ENCODE measurements around the gene RYR1.
"Not testable (repeated sequence)": the region's sequence is repeated elsewhere in the genome, so short reads cannot be mapped to it uniquely, and the experiment has no call there.

RYR1 gene

GRCh38 chr19:38619361-38620174 lies 186.1 kb downstream of the RYR1 start:
- Histone ChIP-seq H3K27ac (peak overlapping the region; percentile 63 to 99 (median 92)), H3K4me3 (peak overlapping the region; percentile 78 to 95 (median 83))

DNA sequence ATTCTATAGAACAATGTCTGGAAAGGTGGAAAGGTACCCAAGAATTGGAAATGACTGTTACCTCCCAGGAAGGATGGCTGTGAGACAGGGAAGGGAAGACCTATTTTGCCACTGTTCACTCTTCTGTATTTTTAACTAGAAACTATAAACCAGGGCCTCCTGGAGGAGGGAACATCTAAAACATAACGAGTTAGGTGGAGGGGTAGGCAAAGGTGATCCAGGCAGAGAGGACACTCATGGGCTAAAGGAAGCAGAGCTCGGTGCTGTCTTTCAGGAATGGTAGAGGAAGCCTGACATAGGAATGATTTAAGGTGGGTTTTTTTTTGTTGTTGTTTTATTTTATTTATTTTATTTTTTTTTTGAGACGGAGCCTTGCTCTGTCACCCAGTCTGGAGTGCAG lies 191.3 kb downstream of the RYR1 start:
- Histone ChIP-seq H3K4me3 (no peak overlapping the region), H3K27ac (no peak overlapping the region)

- no peak overlapping the region for H3K27ac ChIP-seq
- H3K4me3 ChIP-seq, result no peak overlapping the region
Measured at GRCh38 chr19:38626401-38626800, 192.9 kb downstream of the RYR1 start.

GRCh38 chr19:38629568-38629967 lies 196.1 kb downstream of the RYR1 start:
- Histone ChIP-seq H3K27ac (no peak overlapping the region), H3K4me3 (no peak overlapping the region)

DNA sequence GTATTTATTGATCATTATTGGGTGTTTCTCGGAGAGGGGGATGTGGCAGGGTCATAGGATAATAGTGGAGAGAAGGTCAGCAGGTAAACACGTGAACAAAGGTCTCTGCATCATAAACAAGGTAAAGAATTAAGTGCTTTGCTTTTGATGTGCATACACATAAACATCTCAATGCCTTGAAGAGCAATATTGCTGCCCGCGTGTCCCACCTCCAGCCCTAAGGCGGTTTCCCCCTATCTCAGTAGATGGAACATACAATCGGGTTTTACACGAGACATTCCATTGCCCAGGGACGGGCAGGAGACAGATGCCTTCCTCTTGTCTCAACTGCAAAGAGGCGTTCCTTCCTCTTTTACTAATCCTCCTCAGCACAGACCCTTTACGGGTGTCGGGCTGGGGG lies 197.8 kb downstream of the RYR1 start:
- not testable (repeated sequence) for H3K4me3 ChIP-seq, H3K27ac ChIP-seq

GRCh38 chr19:38631811-38632475 lies 198.5 kb downstream of the RYR1 start:
- H3K27ac ChIP-seq, H3K4me3 ChIP-seq: not testable (repeated sequence)

GRCh38 chr19:38632476-38633213 lies 199.2 kb downstream of the RYR1 start:
- no peak overlapping the region for H3K4me3 ChIP-seq
- no peak overlapping the region for H3K27ac ChIP-seq

GRCh38 chr19:38634757-38635482 lies 201.4 kb downstream of the RYR1 start:
- Histone ChIP-seq H3K27ac (peak overlapping the region in 15 of 21 experiments; percentile 4 to 82 (median 32)), H3K4me3 (no peak overlapping the region)

GRCh38 chr19:38635483-38636399 lies 202.2 kb downstream of the RYR1 start:
- Histone ChIP-seq H3K27ac (peak overlapping the region in 17 of 21 experiments; percentile 12 to 74 (median 56)), H3K4me3 (no peak overlapping the region)
